Heart left ventricle (tissue), 16 donors: Measurements from ENCODE around the gene MLXIP. TPM values are rescaled to one million over a fixed set of nuclear protein-coding genes. Genes with fewer than 3 reads are reported as not detected.

Experiments used
- ATAC-seq, 4 donors: fragments of 200-7000 bp; cut with Tn5 transposase; one replicate each; pipeline ENCODE4 v1.9.1; 2020 to 2022; ENCODE audit warnings: moderate library complexity in 4 of 4, mild to moderate bottlenecking in 3 of 4, moderate number of reproducible peaks in 1 of 4
- DNase-seq, 5 donors: peaks; one replicate each; pipeline ENCODE4 v3.0.0-alpha.2; 2020
- H3K27ac ChIP-seq, 12 donors: fragments of 200-600 bp; sonication (generic) in 4 of 12; one replicate each; pipeline versions ENCODE4 v1.5.0 to v1.8.0; 2016 to 2022; ENCODE audit warnings: mild to moderate bottlenecking in 2 of 12
- H3K27me3 ChIP-seq, 9 donors: fragments of 200-600 bp; sonication (generic) in 2 of 9; one replicate each; pipeline versions ENCODE4 v1.5.1 to v1.8.0; 2016 to 2022; ENCODE audit warnings: mild to moderate bottlenecking in 3 of 9
- H3K36me3 ChIP-seq, 9 donors: fragments of 200-600 bp; sonication (generic) in 2 of 9; one replicate each; pipeline versions ENCODE4 v1.5.0 to v1.8.0; 2018 to 2022; ENCODE audit warnings: mild to moderate bottlenecking in 2 of 9
- H3K4me1 ChIP-seq, 12 donors: fragments of 200-600 bp; sonication (generic) in 4 of 12; one replicate each; pipeline versions ENCODE4 v1.5.0 to v1.8.0; 2016 to 2022; ENCODE audit warnings: mild to moderate bottlenecking in 3 of 12
- H3K4me3 ChIP-seq, 12 donors: fragments of 200-600 bp; sonication (generic) in 4 of 12; one replicate each; pipeline versions ENCODE4 v1.5.0 to v1.8.0; 2017 to 2022; ENCODE audit warnings: mild to moderate bottlenecking in 9 of 12, moderate library complexity in 4 of 12
- H3K9me3 ChIP-seq, 12 donors: fragments of 200-600 bp; sonication (generic) in 4 of 12; one replicate each; pipeline versions ENCODE4 v1.5.0 to v1.8.0; 2016 to 2022; ENCODE audit warnings: mild to moderate bottlenecking in 1 of 12
- CTCF ChIP-seq, 12 donors: fragments of 200-600 bp; sonication (generic) in 4 of 12; IDR thresholded peaks; one replicate each; pipeline versions ENCODE4 v1.5.0 to v1.8.0; 2018 to 2022; ENCODE audit warnings: antibody characterized with exemption in 12 of 12, mild to moderate bottlenecking in 5 of 12
- POLR2A ChIP-seq, 2 donors: fragments of 450-650 bp; IDR thresholded peaks; one replicate each; pipeline ENCODE4 v1.6.1; 2017; ENCODE audit warnings: antibody characterized with exemption in 2 of 2, mild to moderate bottlenecking in 2 of 2, moderate library complexity in 2 of 2
- WGBS, 4 donors: extraction: QIAGEN DNeasy Blood & Tissue Kit in 2 of 4; methylation state at CpG; one replicate each; pipeline versions ENCODE4 v1.1.5 to v1.1.7; 2013 to 2018; 5-methylcytosine and 5-hydroxymethylcytosine counted together
- intact Hi-C, 10 donors: fragments of 100-400 bp; cut with DNase I; formaldehyde crosslinking; loops; one replicate each; pipeline versions ENCODE4 v1.11.1 to v1.14.2; 2022
- polyA plus RNA-seq, 2 donors: library from polyadenylated mRNA; stranded (reverse); fragments of 200-250 nt; gene quantifications; one replicate each; pipeline ENCODE4 v1.2.3, GENCODE V29; 2013
- total RNA-seq, 9 donors: library from RNA; depleted of rRNA in 2 of 9; stranded (reverse); fragments of >200 nt in 2 of 9; fragmentation: NEBNext Ultra II Directional in 3 of 9; extraction: Animal tissue kit (Norgen Biotek cat#: 25700) in 3 of 9; gene quantifications; one replicate each; pipeline versions ENCODE4 v1.1.0 to v1.2.4, GENCODE V29; 2016 to 2023
- donor health status: ischemic (EF 13 %, LVEDD 7.1; RV severe dilation, severe dysfunction).
- donor health status: healthy with polysubstance abuse.
- donor health status: DM: no; HTN: yes; CAD: no.
- donor health status: DM: no; HTN: no; CAD: no.
- donor health status: ischemic (EF 25% LVEDD 6.9; RV normal size, moderate dysfunction).
- donor health status: ischemic (EF 25% LVEDD 5.7; RV mildly dilated, moderate dysfunction).
- donor health status: healthy.
- donor health status: DM: yes; HTN: yes; CAD: no.
- donor health status: ischemic (EF 35%, LVEDD 5.7; RV mildly dilated, moderate dysfunction).
- donor health status: nonischemic (EF 11% LVEDD 7.7; RV severe dilation, severe dysfunction).
- donor health status: DM: yes; HTN: yes; CAD: no.
- donor health status: PGD.
- donor health status: ischemic (EF 29% LVEDD 5.4; RV normal size, mild dysfunction).
- donor health status: nonischemic (EF 23%, LVEDD 6.1; RV moderate dilation, normal function).

The MLXIP gene
- total and polyA plus RNA-seq, 11 donors = 14.3 to 39.6 (median 22.7) TPM

DNA sequence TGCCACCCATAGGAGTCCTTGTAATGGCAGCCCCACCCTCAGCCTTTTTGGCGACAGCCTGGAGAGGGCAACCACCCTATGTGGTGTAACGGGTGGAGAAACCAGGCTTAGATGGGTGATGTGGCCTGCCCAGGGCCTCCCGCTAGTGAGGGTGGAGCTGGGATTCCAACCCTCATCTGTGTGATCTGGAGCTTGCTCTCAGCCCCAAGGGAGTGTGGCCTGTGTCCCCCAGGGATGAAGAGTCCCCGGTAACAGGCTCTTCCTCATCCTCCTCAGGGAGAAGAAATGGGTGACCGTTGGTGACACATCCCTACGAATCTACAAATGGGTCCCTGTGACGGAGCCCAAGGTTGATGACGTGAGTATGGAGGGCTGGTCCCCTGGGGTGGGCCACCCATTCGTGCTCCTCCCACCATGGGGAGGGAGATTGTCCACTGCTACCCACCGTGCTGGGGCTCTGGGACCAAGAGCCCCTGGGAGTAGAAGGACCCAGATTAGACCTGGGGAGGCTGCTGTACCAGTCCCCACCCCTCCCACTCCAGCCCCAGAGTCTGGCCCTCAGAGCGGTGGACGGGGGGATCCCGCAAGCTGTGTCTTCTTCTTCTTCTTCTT is 48.0 kb upstream of the MLXIP start:
- H3K27ac ChIP-seq = peak overlapping the region in 11 of 12 donors; percentile 14 to 84 (median 68)
- DNase-seq = no peak
- TF ChIP-seq CTCF (IDR thresholded peaks at IDR 0.05) = no peak
- TF ChIP-seq POLR2A (IDR thresholded peaks at IDR 0.05) = no peak
- intact Hi-C loops = loop anchor here in 1 of 10 donors (5.0 kb wide), 1 partner anchor 113 kb away; the partner anchor contains the start of gene CFAP251
- H3K4me1 ChIP-seq = peaks cover 0 to 26% (median 6%) of the 10 kb centered on the region in 12 donors
- WGBS, 4 donors = 88 to 94% (median 91%) methylated on average over 11 to 13 of the region's 13 CpGs
- H3K4me3 ChIP-seq = no peak overlapping the region
- H3K36me3 ChIP-seq = peaks cover 0 to 10% (median 5%) of the 10 kb centered on the region in 9 donors
- no peaks in the 10 kb centered on the region for H3K27me3 ChIP-seq
- no peaks in the 10 kb centered on the region for H3K9me3 ChIP-seq
- peak in 1 of 4 donors; percentile 19 for ATAC-seq

DNA sequence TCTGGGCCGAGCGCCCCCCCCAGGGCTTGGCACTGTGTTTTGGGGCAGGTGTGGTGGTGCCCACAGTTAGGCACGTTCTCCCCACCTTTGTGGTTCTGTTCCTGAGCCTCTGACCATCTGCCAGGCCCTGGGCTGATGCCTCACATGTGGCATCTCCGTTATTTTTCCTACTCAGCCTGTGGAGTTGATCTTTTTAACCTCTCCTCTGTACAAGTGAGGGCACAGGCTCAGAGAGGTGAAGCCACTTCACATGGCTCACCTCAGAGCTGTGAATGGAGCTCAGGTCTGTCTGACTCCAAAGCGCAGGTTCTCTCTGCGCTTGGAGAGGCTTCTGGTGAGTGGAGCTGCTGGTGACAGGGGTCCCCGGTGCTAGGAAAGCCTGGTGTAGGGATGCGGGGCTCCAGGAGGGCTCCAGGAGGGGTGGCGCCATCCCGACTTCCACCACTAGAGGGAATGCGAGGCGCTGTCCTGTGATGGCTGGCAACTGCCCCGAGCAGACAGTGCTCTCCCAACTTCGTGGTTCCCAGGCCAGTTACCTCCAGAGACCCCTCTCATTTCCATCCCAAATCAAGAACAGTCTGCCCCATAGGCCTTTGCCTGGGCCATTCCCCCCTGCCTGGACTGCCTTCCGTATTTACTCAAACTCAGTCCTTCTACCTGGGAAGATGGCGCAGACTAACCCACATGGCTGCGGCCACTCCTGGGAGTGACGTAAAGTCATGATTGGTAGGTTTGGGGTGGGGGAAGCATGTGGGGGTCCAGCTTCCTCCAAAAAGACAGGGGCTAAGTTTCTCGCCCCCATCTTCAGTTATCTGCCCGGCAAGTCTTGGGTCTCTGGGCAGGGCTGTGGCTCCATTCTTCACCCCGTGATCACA is 47.0 kb upstream of the MLXIP start:
- WGBS, 4 donors = 66 to 71% (median 68%) methylated on average over 20 to 21 of the region's 21 CpGs
- TF ChIP-seq CTCF (IDR thresholded peaks at IDR 0.05) = peak; percentile 47 to 75 (median 66)
- TF ChIP-seq POLR2A (IDR thresholded peaks at IDR 0.05) = no peak
- DNase-seq (peak in 2 of 5 donors; percentile 39 to 51), ATAC-seq (peak in 3 of 4 donors; percentile 38 to 56 (median 48))
- no peaks in the 10 kb centered on the region for H3K9me3 ChIP-seq
- H3K4me1 ChIP-seq = peaks cover 0 to 26% (median 6%) of the 10 kb centered on the region in 12 donors
- H3K36me3 ChIP-seq = peaks cover 0 to 21% (median 14%) of the 10 kb centered on the region in 9 donors
- no peak overlapping the region for H3K27ac ChIP-seq
- no peaks in the 10 kb centered on the region for H3K27me3 ChIP-seq
- H3K4me3 ChIP-seq = no peak overlapping the region
- intact Hi-C loops = loop anchor here in 1 of 10 donors (5.0 kb wide), 1 partner anchor 114 kb away; the partner anchor contains the start of gene CFAP251

- Histone ChIP-seq H3K4me3 (no peak overlapping the region), H3K4me1 (peaks cover 0 to 26% (median 6%) of the 10 kb centered on the region in 12 donors), H3K27me3 (no peaks in the 10 kb centered on the region), H3K9me3 (no peaks in the 10 kb centered on the region), H3K27ac (no peak overlapping the region), H3K36me3 (peaks cover 0 to 31% (median 19%) of the 10 kb centered on the region in 9 donors)
- TF ChIP-seq POLR2A (IDR thresholded peaks at IDR 0.05) = no peak
- no peak for TF ChIP-seq CTCF (IDR thresholded peaks at IDR 0.05)
- intact Hi-C loops = loop anchor here in 1 of 10 donors (5.0 kb wide), 1 partner anchor 115 kb away; the partner anchor contains the start of gene CFAP251
- no peak for ATAC-seq
- no peak for DNase-seq
- WGBS, 4 donors = 93 to 95% (median 94%) methylated on average over 11 of the region's 11 CpGs
Measured at GRCh38 chr12:122032580-122032979, 46.0 kb upstream of the MLXIP start.

DNA sequence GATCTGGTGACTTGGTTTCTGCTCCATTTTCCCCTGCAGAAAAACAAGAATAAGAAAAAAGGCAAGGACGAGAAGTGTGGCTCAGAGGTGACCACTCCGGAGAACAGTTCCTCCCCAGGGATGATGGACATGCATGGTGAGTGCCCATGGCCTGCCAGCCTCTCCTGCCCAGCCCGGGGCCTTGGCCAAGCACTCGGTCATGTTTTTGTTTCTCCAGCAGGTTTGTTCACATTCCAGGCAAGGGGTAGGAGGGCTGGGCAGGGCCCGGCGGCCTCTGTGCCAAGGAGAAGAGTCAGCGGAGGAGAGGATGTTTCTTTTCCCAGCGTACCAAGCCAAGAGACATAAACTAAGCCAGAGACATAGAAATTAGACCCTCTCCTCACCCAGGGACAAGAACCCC is 43.3 kb upstream of the MLXIP start:
- no peak for TF ChIP-seq CTCF (IDR thresholded peaks at IDR 0.05)
- no peak for TF ChIP-seq POLR2A (IDR thresholded peaks at IDR 0.05)
- Histone ChIP-seq H3K36me3 (peaks cover 0 to 53% (median 19%) of the 10 kb centered on the region in 9 donors), H3K27ac (no peak overlapping the region), H3K4me1 (peaks cover 0 to 8% (median 0%) of the 10 kb centered on the region in 12 donors), H3K27me3 (no peaks in the 10 kb centered on the region), H3K9me3 (no peaks in the 10 kb centered on the region), H3K4me3 (no peak overlapping the region)
- ATAC-seq = no peak
- intact Hi-C loops = no loop called here
- 85 to 92% (median 90%) methylated on average over 8 of the region's 8 CpGs for WGBS, 4 donors
- DNase-seq = no peak
